ENCODE results near the gene RAPGEF5. TPM values are rescaled to one million over a fixed set of nuclear protein-coding genes. Genes with fewer than 3 reads are reported as not detected.

Gene RAPGEF5
- polyA plus RNA-seq, 1 of the 3 experiments (the other 2 are of a cell fraction) = 1.2 TPM

- WGBS (ENCODE audit: low lambda C conversion rate) = 74% methylated on average over 6 of the region's 6 CpGs
- H3K27me3 ChIP-seq (ENCODE audit: insufficient read depth) = no peaks in the 10 kb centered on the region
- TF ChIP-seq CHD2 (IDR thresholded peaks at IDR 0.05; ENCODE audit: low read length, partially characterized antibody) = no peak
- no peak for TF ChIP-seq REST (IDR thresholded peaks at IDR 0.05; ENCODE audit: low read depth, low read length)
- TF ChIP-seq USF1 (IDR thresholded peaks at IDR 0.05; ENCODE audit: borderline replicate concordance, low read depth) = no peak
- no peak for TF ChIP-seq TCF12 (IDR thresholded peaks at IDR 0.05)
- TF ChIP-seq RAD21 (IDR thresholded peaks at IDR 0.05; ENCODE audit: low read length) = no peak
- no peak for TF ChIP-seq MAX (IDR thresholded peaks at IDR 0.05; ENCODE audit: low read depth)
- no peak for TF ChIP-seq RFX5 (IDR thresholded peaks at IDR 0.05; ENCODE audit: low read length)
- peaks cover 0 to 6% of the 10 kb centered on the region in 2 experiments for H3K36me3 ChIP-seq (replicated peaks in 1 of 2; ENCODE audit: control insufficient read depth in 1 of 2, insufficient read depth in 2 of 2, low read length in 1 of 2)
- no peak overlapping the region for H3K27ac ChIP-seq (ENCODE audit: low read depth in 2 of 2, low read length in 1 of 2)
- H3K79me2 ChIP-seq (ENCODE audit: insufficient read depth) = no peaks in the 10 kb centered on the region
- CTCF ChIA-PET = interaction anchor here (1.3 kb wide), 1 partner anchor 18 kb away, joined by 3 read pairs; no protein-coding TSS in a partner anchor
- DNase-seq = no peak
- no peaks in the 10 kb centered on the region; a peak in 1 of 4 replicates for H3K4me1 ChIP-seq (ENCODE audit: control insufficient read depth in 1 of 2, insufficient read depth in 2 of 2, low read depth in 1 of 2, low read length in 1 of 2)
- H3F3A ChIP-seq (replicated peaks; ENCODE audit: insufficient read depth) = no peaks in the 10 kb centered on the region
- H2AFZ ChIP-seq (ENCODE audit: low read depth) = no peak overlapping the region
- no peaks in the 10 kb centered on the region for H3K9me3 ChIP-seq
- no peak overlapping the region for H3K9ac ChIP-seq
- H3K4me3 ChIP-seq (ENCODE audit: low read depth in 2 of 2, low read length in 1 of 2) = no peak overlapping the region
- no peak overlapping the region for H3K4me2 ChIP-seq
- H4K20me1 ChIP-seq (ENCODE audit: insufficient read depth) = no peaks in the 10 kb centered on the region
- H3K9me2 ChIP-seq = no peaks in the 10 kb centered on the region
- POLR2A ChIA-PET = no interaction called here
These were observed 173.3 kb downstream of the RAPGEF5 start for GRCh38 chr7:22183522-22184280.

GRCh38 chr7:22182149-22182548 is 174.8 kb downstream of the RAPGEF5 start:
- H3K79me2 ChIP-seq (ENCODE audit: insufficient read depth) = no peaks in the 10 kb centered on the region
- no peaks in the 10 kb centered on the region for H3K27me3 ChIP-seq (ENCODE audit: insufficient read depth)
- no peaks in the 10 kb centered on the region; a peak in 1 of 4 replicates for H3K4me1 ChIP-seq (ENCODE audit: control insufficient read depth in 1 of 2, insufficient read depth in 2 of 2, low read depth in 1 of 2, low read length in 1 of 2)
- ChIA-PET POLR2A (no interaction called here), CTCF (interaction anchor here (1.3 to 1.7 kb wide), 2 partner anchors 10 kb away, joined by 3 to 5 read pairs; no protein-coding TSS in a partner anchor)
- no peak overlapping the region for H3K4me2 ChIP-seq
- DNase-seq = no peak
- no peaks in the 10 kb centered on the region for H3F3A ChIP-seq (replicated peaks; ENCODE audit: insufficient read depth)
- no peaks in the 10 kb centered on the region for H3K9me3 ChIP-seq
- H4K20me1 ChIP-seq (ENCODE audit: insufficient read depth) = no peaks in the 10 kb centered on the region
- peaks cover 0 to 3% of the 10 kb centered on the region in 2 experiments for H3K36me3 ChIP-seq (replicated peaks in 1 of 2; ENCODE audit: control insufficient read depth in 1 of 2, insufficient read depth in 2 of 2, low read length in 1 of 2)
- H2AFZ ChIP-seq (ENCODE audit: low read depth) = no peak overlapping the region
- H3K4me3 ChIP-seq (ENCODE audit: low read depth in 2 of 2, low read length in 1 of 2) = no peak overlapping the region
- TF ChIP-seq NFIC (IDR thresholded peaks at IDR 0.05; ENCODE audit: borderline replicate concordance) = no peak
- no peak for TF ChIP-seq REST (IDR thresholded peaks at IDR 0.05; ENCODE audit: low read depth, low read length)
- no peak for TF ChIP-seq FOXM1 (IDR thresholded peaks at IDR 0.05; ENCODE audit: low read depth)
- no peak for TF ChIP-seq SMC3 (IDR thresholded peaks at IDR 0.05; ENCODE audit: low read depth, low read length)
- no peak for TF ChIP-seq EZH2phosphoT487 (IDR thresholded peaks at IDR 0.05; ENCODE audit: borderline replicate concordance, low read depth)
- TF ChIP-seq ZBTB33 (IDR thresholded peaks at IDR 0.05; ENCODE audit: borderline replicate concordance, low read depth) = no peak
- H3K9me2 ChIP-seq = no peaks in the 10 kb centered on the region
- WGBS (ENCODE audit: low lambda C conversion rate) = 67% methylated on average over 4 of the region's 4 CpGs
- H3K9ac ChIP-seq = no peak overlapping the region
- H3K27ac ChIP-seq (ENCODE audit: low read depth in 2 of 2, low read length in 1 of 2) = no peak overlapping the region
